AG04449 (cell line): ENCODE measurements around the gene B4GALNT3.

ENCODE experiments used
- CTCF ChIA-PET: fragments of 350-600 bp; formaldehyde crosslinking; extraction: SDS; loops from one replicate; lab custom pipeline; 2021; ENCODE audit warnings: antibody characterized with exemption; lab: Yijun Ruan, JAX
- POLR2A ChIA-PET: fragments of 400-600, 350-600 bp; formaldehyde crosslinking; extraction: SDS; loops from one replicate; lab custom pipeline; 2020; ENCODE audit warnings: antibody characterized with exemption, inconsistent platforms; lab: Yijun Ruan, JAX
- DNase-seq: peaks from one replicate; pipeline ENCODE4 v3.0.0-alpha.2; 2010; ENCODE audit warnings: low read depth, low spot score
- H3K4me3 ChIP-seq: 2 replicates; pipeline ENCODE4 v1.5.1; 2011; ENCODE audit warnings: low read depth, mild to moderate bottlenecking, control low read depth, low read length
- CTCF ChIP-seq: IDR thresholded peaks from one replicate; pipeline ENCODE4 v1.5.1; 2011; ENCODE audit warnings: mild to moderate bottlenecking, moderate library complexity, low read length, control low read depth, inconsistent platforms; ENCODE audit not compliant: insufficient read depth; ENCODE audit errors: missing control alignments

B4GALNT3 gene

DNA sequence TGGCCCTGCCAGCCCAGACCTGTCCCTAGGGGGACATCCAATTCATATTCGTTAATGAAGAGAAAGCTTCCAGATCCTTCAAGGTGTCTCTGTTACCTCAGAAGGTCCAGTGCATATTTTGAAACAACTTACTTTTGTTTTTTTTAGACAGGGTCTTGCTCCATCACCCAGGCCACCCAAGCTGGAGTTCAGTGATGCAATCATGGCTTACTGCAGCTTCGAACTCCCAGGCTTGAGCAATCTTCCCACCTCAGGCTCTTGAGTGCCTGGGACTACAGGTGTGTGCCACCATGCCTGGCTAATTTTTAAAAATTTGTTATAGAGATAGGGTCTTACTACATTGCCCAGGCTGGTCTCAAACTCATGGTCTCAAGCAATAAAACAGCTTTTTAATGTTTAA, 48.4 kb downstream of the B4GALNT3 start:
- DNase-seq: no peak
- no peak for TF ChIP-seq CTCF
- CTCF ChIA-PET: interaction anchor here (0.6 to 4.9 kb wide), 3 partner anchors 43 to 906 kb away, joined by 3 to 21 read pairs (median 3); no protein-coding TSS in a partner anchor
- H3K4me3 ChIP-seq: no peak overlapping the region
- POLR2A ChIA-PET: no interaction called here

GRCh38 chr12:508795-509194, 49.1 kb downstream of the B4GALNT3 start:
- CTCF ChIA-PET: interaction anchor here (1.1 to 4.9 kb wide), 2 partner anchors 56 to 66 kb away, joined by 3 to 21 read pairs; no protein-coding TSS in a partner anchor
- POLR2A ChIA-PET: no interaction called here
- H3K4me3 ChIP-seq: no peak overlapping the region
- TF ChIP-seq CTCF: no peak
- DNase-seq: no peak

GRCh38 chr12:509500-509899, 49.8 kb downstream of the B4GALNT3 start:
- DNase-seq: no peak

GRCh38 chr12:510071-510825, 50.5 kb downstream of the B4GALNT3 start:
- ChIA-PET POLR2A (interaction anchor here (0.6 kb wide), 1 partner anchor 12 kb away, joined by 3 read pairs; no protein-coding TSS in a partner anchor), CTCF (interaction anchor here (0.8 to 4.9 kb wide), 6 partner anchors 8 to 68 kb away, joined by 3 to 21 read pairs (median 4); no protein-coding TSS in a partner anchor)
- H3K4me3 ChIP-seq: no peak overlapping the region
- no peak for DNase-seq
- TF ChIP-seq CTCF: no peak

More at GRCh38 chr12:509500-509899, 49.8 kb downstream of the B4GALNT3 start:
- ChIA-PET POLR2A (no interaction called here), CTCF (interaction anchor here (1.1 to 4.9 kb wide), 4 partner anchors 8 to 67 kb away, joined by 3 to 21 read pairs (median 3); no protein-coding TSS in a partner anchor)
- no peak for TF ChIP-seq CTCF
- no peak overlapping the region for H3K4me3 ChIP-seq

- CTCF ChIA-PET: no interaction called here
- no peak overlapping the region for H3K4me3 ChIP-seq
- DNase-seq: no peak
- POLR2A ChIA-PET: no interaction called here
- TF ChIP-seq CTCF: no peak
Observed at GRCh38 chr12:512933-513332, 53.2 kb downstream of the B4GALNT3 start.

DNA sequence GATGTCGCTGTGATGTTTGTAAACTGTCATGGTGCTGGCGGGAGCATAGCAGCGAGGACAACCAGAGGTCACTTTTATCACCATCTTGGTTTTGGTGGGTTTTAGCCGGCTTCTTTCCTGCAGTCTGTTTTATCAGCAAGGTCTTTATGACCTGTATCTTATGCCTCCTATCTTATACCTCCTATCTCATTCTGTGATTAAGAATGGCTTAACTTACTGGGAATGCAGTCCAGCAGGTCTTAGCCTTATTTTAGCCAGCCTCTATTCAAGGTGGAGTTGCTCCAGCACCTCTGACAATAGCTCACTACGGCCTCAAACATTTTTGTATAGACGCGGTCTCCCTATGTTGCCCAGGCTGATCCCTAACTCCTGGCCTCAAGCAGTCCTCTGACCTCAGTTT, 53.7 kb downstream of the B4GALNT3 start:
- TF ChIP-seq CTCF: no peak
- no peak for DNase-seq
- H3K4me3 ChIP-seq: no peak overlapping the region
- POLR2A ChIA-PET: no interaction called here
- CTCF ChIA-PET: no interaction called here
